Renal pelvis (tissue), 4 donors: ENCODE data around the gene TYW1B. TPM values are rescaled to one million over a fixed set of nuclear protein-coding genes. Genes with fewer than 3 reads are reported as not detected.
"Not testable (repeated sequence)": the region's sequence is repeated elsewhere in the genome, so short reads cannot be mapped to it uniquely, and the experiment has no call there.

ENCODE experiments used
- DNase-seq: peaks from one replicate; pipeline ENCODE4 v3.0.0-alpha.2; 2013
- polyA plus RNA-seq, 3 donors: library from polyadenylated mRNA; unstranded; fragments of 120-200 nt; gene quantifications; one replicate each; pipeline ENCODE4 v1.2.1, GENCODE V29; 2013; ENCODE audit not compliant: insufficient read length in 3 of 3

TYW1B gene
- polyA plus RNA-seq, 3 donors: 2.8 to 9.4 (median 3.9) TPM

DNA sequence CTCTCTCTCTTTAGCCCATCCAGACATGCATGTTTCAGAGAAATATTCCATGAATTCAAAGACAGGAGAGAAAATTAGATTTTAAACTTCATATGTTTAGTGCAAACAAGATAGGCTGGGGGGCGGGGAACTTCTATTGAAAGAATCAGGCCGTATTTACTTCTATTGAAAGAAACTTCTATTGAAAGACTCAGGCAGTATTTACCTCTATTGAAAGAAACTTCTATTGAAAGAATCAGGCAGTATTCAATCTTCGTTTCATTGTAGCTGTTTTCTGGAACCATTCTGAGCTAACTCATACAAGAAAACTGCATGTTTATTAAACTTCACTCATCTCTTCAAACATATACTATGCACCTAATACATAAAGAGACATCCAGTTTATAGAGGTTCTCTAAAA lies 123.1 kb downstream of the TYW1B start:
- DNase-seq: no peak

DNA sequence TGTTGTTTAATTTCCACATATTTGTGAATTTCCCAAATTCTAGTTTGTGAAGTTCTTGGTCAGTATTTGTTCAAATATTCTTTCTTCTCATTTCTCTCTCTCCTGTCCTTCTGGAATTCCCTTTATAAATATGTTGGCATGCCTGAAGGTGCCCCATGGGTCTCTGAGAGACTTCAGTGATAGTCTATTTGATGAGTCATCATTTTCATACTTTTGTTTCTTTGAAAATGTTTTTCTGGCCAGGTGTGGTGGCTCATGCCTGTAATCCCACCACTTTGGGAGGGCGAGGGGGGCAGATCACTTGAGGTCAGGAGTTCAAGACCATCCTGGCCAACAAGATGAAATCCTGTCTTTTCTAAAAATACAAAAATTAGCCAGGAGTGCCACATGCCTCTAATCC lies 127.5 kb downstream of the TYW1B start:
- DNase-seq: not testable (repeated sequence)

DNA sequence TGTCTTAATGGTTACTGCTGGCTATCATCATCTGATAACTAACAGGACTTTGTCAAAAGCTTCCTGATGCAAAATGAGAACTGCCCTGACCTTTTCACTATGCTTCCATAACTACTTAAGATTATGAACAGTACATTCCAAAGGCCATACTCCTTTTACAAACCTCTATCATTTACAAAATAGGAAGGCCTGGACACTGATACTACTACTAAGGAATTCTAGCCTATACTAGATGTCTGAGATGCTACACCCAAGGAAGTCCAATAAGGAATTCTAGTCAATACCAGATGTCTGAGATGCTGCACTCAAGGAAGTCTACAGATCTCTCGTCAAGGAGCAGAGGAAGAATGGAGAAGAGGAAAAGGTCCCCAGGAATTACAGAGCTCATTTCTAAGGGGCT lies 130.9 kb downstream of the TYW1B start:
- not testable (repeated sequence) for DNase-seq

DNA sequence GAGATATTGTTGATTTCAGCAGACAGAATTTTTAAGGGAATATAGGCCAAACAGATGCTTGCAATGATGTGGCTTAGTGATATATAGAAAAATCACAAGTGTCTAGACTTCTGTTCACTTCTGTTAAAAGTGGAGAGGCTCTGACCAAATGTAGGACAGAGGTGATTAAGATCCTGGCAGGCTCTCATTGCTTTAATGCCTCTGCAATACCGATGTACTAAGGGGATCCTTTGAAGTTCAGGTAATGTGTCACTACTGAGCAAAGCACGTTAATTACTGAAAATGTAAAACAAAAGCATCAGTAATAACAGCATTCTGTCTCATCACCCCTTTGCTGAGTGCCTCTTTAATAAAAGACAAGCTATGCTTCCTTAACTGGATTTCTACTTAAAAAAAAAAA lies 131.4 kb downstream of the TYW1B start:
- not testable (repeated sequence) for DNase-seq

DNA sequence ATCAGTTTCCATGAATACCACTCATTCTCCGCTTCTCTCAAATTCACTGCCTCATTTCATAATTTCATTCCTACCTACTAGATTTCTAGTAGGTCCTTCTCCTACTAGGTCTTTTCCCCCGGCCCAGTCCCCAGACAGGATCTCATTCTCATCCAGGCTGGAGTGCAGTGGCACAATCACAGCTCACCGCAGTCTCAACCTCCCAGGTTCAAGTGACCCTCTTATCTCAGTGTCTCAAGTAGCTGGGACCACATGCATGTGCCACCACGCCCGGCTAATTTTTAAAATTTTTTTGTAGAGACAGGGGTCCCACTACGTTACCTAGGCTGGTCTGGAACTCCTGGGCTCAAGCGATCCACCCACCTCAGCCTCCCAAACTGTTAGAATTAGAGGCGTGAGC lies 132.5 kb downstream of the TYW1B start:
- not testable (repeated sequence) for DNase-seq

DNA sequence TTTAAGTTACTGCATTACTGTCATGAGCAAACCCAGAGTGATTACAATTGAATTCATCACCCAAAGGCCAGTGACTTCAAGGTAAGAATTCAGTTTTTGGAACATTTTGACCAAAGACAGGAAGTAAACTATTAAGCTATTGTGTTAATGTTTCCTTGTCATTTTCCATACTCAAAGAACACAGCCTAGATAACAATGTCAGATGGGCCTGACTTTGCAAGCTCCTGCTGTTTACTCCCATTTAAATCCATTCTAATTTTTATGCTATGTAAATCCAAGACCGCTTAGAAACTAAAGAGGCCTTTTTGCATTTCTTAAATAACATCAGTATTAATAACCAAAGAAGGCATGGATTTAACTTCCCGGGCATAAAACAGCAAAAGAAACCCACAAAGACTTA lies 136.6 kb downstream of the TYW1B start:
- not testable (repeated sequence) for DNase-seq

DNA sequence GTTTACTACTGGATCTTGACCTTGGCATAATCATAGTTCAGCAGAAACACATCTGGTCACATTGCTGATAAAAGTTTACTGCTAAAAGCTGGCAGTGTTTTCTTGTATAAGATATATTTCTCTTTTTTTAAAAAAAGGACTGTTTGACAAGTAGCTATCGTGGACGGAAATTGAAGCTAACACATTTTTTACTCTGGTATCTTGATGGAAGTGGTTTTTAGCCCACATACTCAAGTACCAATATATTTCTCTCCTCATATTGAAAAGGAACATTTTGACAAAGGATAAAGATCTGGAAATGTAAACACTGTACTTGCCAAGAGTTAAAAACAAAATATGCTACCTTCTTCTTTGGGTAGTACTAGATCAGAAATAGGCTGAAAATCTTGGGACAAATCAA lies 137.8 kb downstream of the TYW1B start:
- not testable (repeated sequence) for DNase-seq

DNA sequence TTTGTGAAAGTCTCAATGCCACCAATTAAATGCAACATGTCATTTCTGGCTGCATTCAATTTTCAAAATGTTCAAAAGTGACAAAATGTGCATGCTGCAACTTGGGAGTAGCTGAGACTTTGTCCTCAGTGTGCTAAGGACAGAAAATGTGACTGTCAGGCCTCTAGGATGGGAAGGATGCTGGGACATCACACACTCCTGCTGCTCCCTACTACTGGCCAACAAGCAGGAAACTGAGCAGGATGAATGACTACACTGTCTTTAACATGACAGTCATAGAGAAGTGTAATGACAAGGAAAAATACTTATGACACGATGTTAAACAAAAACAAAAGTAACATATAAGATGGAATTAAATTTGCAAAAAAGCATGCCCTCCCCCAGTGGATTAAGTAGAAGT lies 138.7 kb downstream of the TYW1B start:
- DNase-seq: not testable (repeated sequence)

DNA sequence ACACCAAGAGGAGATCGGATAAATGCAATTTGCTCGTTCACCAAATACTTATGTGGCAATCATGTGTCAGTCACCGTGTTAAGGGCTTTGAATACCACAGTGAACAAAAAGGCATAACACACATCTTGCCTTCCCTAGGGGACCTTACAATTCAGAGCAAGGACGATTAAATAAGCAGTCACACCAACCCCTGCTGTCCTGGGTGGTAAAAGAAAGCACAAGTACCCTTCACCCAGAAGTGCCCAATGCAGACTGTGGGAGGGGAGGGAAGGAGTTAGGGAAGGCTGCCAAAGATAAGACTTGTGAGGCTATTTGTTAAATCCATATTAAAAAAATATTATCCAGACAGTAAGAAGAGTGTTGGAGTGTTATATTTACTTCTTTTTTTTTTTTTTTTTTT lies 146.8 kb downstream of the TYW1B start:
- DNase-seq: not testable (repeated sequence)

DNA sequence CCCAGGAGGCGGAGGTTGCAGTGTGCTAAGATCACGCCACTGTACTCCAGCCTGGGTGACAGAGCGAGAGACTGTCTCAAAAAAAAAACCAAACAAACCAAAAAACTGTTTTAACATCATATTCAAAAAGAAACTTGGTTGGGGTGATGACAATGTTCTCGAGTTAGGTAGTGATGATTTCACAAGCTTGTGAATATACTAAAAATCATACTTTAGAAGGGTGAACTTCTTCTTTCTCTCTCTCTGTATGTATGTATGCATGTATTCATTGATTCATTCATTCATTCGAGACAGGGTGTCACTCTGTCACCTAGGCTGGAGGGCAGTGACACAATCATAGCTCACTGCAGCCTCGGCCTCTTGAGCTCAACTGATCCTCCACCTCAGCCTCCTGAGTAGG lies 151.1 kb downstream of the TYW1B start:
- DNase-seq: not testable (repeated sequence)

DNA sequence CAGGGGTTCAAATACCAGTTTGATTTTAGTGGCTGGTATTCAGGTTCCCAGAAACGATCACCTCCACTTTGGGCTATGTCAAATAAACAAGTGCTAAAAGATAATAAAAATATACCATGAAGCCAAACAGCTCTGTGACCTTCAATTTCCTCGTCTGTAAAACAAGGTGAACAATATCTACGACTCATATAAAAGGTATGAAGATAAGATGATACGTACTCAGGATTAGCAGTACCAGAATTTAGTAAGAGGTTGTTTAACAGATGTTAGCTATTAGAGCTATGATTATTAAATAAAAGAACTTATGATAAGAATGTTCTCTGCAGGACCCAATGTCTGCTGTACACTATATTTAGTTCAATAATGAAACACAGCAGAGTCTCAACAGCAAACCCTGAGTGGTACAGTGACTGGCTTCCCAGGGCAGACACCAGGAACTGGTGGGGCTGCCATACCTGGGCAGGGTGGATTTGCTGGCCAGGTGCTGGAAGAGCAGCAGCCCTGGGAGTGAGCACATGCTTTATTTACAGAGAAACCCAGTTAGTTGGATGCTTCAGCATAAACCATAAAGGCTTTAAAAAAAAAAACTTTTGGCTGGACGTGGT lies 151.8 kb downstream of the TYW1B start:
- not testable (repeated sequence) for DNase-seq

DNA sequence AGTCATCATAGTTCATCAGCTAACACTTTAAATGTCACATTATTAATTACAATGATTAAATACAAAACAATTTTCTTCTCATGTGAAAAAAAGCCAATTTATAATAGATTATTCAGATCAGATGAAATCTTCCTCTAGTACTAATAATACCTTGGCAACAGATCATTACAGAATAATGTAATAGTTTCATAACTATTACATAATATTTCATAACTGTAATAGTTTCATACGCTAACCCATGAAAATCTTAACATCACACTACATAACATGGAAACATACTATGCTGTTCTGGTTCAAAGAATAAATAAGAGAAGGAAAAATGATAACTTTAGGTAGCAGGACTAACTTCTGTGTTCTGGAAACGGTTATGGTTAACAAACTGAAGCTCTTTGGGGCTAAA lies 152.3 kb downstream of the TYW1B start:
- DNase-seq: not testable (repeated sequence)

DNA sequence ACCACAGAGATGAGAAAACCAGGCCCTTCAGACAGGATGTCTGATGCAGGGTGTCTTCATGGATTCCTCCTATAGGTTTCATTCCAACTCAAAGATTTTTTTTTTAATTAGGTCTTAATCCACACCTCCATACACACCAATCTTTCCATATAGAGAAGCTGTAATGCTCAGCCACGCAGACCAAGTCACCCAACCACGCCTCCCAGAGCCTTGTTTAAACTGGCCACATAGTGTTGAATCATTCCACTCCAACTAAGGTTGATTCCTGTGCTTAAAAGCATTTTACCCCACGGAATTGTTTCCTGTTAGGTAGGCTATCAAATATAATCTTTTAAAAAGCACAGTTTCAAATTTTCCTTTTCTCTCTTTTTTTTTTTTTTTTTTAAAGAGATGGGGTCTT lies 153.6 kb downstream of the TYW1B start:
- DNase-seq: no peak

DNA sequence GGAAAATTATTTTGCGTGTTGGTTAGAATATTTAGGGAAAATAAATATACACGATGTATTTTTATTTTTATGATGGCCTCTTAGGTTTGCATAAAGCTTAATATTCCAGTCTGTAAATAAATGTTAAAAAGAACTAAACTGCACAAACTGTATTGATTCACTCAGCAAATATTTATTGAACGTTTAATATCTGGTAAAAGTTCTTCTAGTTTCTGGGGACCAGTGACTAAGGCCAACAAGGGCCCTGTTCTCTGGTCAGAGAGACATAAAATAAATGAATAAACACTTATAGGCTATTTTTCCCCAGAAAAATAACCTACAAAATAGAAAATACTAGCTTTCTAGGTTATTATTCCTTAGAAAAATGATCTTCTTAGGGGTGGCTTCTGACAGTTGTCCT lies 157.2 kb downstream of the TYW1B start:
- not testable (repeated sequence) for DNase-seq

DNA sequence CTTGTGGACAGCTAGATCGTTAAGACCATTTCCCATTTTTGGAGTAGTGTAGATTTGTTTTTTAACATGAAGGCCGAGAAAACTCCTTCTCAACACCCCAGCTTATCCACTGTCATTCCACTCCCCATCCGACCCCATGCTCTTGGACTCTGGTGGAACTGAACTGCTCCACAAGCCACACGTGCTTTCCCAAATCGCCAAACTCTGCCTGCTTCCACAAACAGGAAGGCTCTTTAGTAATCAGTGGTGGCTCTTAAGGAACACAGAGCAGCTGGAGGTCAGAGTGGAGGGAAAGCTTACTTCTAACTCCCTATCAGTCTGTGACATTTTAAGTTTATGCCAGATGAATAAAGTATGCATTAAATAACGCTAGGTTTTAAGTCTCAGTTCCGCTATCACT lies 159.6 kb downstream of the TYW1B start:
- not testable (repeated sequence) for DNase-seq

DNA sequence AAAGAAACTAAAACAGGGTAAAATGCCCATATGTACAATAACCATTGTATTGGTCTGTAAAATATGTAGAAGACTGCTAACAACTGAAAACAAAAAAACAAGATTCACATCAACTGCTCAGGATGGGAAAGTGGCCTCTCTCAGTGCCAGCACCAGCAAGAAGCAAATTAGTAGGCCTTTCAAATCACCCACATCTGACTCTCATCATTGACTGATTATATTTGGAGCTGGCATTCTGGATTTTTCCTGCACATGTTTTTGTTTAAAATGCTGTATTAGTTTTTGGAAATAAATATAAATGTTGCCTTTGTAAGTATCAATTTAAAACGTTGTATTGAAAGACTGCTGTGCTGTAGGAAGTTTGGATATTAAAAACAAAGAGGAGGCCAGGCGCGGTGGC lies 161.0 kb downstream of the TYW1B start:
- not testable (repeated sequence) for DNase-seq

DNA sequence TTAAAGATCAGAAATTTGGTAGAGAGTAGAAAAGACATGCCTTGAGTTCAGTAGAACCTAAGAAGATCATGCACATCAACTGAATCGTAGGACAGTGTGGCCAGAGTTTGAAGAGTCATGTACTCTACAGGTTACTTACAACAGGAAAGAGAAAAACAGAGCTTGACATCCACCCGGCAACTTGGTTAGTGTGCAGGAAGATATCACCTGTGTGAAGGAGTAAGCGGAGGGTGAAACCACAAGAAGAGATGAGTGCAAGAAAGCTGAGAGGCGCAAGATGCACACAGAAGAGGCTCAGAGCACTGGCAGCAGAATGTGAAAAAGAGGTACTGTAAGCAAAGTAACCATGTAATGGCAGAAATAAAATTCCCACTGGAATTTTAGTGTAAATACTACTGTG lies 179.4 kb downstream of the TYW1B start:
- DNase-seq: not testable (repeated sequence)

DNA sequence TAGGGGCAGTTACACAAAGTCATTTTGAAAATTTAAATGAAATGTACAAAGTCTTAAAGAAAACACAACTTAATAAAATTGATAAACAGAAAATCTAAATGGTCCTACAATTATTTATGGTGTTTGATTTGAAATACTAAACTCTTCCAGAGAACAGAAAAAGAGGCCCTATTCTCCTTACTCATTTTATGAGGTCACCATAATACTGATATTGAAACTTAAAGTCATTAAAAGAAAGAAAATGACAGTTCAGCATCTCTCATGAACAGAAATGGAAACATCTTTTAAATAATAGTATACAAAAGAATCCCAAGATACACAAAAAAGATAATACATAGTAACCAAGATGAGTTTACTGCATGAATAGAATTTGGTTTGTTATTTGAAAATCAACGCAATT lies 184.3 kb downstream of the TYW1B start:
- not testable (repeated sequence) for DNase-seq

DNA sequence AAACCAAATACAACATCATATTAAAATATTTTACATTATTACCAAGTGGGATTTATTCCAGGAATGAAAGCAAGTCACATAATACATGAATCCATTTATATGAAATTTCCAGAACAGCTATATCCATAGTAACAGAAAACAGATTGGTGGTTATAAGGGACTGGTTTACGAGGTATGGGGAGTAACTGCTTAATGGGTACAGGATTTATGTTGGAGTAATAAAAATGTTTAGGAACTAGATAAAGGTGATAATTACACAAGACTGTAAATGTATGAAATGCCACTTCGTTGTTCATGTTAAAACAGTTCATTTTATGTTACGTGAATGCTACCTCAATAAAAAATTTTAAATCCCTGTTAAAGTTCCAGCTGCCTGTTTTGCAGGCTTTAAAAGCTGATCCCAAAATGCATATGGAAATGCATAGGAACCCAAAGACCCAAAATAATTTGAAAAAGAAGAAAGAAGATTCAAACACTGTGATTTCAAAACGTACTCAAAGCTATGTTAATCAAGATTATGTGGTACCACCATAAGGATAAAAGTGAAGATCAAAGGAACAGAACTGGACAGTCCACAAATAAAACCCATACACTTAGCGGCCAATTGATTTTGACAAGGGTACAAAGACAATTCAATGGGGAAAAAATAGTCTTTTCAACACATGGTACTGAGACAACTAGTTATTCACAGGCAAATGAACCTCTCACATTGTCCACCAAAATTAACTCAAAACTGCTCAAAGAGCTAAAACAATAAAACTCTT lies 186.3 kb downstream of the TYW1B start:
- not testable (repeated sequence) for DNase-seq

DNA sequence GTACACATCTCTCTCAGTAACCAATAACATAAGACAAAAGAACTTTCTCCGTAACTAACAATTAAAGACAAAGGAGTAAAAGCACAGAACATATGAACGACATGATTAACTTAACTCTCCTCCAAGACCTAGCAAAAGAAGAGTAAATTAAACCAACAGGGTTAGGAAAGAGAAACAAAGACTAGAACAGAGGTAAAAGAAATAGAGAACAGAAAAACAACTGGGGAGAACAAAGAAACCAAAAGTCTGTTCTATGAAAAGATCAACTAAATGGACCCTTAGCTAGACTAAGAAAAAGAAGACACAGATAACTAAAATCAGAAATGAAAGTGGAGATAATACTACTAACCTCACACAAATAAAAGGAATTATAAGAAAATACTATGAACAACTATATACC lies 187.3 kb downstream of the TYW1B start:
- not testable (repeated sequence) for DNase-seq

DNA sequence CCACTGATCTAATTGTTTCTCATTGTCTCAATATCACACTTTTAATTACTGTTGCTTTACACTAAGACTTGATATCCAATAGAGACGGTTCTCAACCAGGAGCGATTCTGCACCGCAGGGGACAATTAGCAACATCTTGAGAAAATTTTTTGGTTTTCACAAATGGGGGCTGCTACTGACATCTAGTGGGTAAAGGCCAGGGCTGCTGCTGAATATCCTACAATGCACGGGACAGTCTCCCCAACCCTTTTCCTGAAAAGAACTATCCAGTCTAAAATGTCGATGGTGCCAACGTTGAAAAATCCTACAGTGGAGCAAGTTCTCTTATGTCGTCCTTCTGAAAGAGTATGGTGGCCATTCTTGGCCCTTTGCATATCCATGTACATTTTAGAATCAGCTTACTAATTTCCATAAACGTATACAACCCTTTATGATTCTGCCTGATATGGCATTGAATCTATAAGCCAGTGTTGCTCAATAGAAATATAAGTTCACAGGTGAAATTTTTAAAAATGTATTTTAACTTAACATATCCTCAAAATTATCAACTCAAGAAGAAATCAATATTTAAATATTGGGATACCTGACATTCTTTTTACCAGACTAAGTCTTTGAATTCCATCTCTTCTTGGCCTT lies 192.6 kb downstream of the TYW1B start:
- DNase-seq: not testable (repeated sequence)

DNA sequence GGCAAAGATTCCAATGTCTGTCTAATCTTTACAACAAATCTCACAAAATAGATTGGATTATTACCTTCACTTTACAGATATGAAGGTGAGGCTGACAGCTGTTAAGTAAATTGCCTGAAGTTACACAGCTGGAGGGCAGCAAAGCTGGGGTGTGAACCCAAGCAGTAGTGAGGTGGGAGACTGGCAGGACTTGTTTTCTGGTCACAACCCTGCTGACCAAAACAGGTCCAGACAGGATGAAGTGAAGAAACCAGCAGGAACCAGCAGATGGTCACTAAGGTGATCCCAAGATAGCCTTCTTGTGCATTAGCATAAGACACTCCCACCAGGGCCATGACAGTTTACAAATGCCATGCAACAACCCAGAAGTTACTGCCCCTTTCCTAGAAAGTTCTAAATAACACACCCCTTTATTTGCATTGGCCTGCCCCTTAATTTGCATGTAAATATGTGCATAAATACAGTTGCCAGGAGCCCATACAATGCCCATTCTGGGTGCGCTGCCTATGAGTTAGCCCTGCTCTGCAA lies 195.2 kb downstream of the TYW1B start:
- not testable (repeated sequence) for DNase-seq

DNA sequence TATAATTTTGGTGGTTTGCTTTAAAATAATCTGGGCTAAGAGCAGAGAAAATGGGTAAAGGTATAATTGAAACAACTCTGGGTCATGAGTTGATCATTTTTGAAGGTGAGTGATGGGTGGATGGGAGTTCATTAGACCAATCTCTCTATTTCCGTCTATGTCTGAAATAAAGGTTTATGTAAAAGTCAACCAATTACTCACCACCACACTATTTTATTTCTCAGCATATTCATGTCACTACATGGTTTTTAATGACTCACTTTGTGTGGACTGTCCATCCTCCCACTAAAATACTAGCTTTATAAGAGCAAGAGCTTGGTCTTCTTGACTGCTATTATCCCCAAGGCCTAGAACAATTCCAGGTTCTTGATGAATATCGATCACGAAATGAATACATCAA lies 199.6 kb downstream of the TYW1B start:
- not testable (repeated sequence) for DNase-seq
